D341Med (cell line): ENCODE measurements around the gene C1orf53.
"Not testable (repeated sequence)": the region's sequence is repeated elsewhere in the genome, so short reads cannot be mapped to it uniquely, and the experiment has no call there.

Experiments
- DNase-seq: peaks from one replicate; pipeline ENCODE4 v3.0.0; 2012; ENCODE audit warnings: low spot score

The C1orf53 gene

DNA sequence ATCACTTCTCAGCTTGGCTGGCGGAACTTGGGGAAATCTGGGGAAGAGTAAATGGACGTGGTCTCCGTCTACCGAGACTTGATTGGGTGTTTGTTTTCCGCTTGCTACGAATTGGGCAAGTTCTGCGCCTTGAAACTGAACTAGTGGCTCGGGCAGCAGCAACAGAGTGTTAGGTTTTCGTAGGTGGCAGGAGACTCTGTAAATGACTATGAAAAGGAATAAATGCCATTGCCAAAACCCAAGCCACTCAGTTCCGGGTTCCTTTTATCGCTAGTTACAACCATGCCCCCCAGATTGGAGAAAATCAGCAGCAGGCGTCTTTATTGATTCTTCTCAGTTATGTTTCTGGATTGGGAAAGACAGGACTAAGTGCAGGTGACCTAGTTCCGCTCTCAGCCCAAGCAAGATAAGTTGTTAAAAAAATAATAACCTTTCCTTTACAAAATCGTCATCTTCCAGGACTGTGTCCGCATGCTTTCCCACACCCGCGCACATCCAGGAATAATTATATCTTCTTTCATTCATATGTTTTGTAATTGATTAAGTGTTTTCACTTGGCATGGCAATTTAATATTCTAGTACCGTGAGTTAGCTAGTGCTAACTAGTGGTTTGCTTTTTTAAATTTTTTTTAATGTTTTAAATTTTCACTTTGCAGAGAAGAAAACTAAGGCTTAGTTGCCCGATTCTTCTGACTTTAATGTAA lies 18.1 kb downstream of the C1orf53 start:
- DNase-seq: no peak

DNA sequence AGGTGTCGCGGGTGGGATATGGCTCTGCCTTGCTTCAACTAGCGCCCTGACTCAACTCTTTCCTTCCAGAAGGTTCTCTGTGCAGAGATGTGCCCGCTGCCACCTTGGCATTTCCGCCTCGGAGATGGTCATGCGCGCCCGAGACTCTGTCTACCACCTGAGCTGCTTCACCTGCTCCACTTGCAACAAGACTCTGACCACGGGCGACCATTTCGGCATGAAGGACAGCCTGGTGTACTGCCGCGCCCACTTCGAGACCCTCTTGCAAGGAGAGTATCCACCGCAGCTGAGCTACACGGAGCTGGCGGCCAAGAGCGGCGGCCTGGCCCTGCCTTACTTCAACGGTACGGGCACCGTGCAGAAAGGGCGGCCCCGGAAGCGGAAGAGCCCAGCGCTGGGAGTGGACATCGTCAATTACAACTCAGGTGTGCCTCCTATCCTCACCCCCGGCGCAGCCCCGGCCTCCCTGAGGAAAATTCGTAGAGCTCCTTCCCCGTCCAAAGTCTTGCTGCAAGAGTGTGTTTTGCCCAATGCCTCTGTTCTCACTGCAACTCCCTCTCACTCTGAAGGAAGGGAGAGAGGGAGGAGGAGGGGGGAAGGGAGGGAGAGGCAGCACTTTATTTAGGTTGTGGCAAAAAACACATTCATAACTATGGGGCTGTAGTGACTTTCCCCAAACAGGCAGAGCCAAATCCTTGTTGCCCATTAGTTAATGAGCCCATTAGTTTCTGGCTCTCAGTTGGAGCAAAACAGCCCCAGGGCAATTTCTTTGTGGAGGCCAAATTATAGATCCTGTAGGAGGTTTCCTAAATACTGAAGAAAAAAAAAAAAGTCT lies 19.0 kb downstream of the C1orf53 start:
- no peak for DNase-seq

DNA sequence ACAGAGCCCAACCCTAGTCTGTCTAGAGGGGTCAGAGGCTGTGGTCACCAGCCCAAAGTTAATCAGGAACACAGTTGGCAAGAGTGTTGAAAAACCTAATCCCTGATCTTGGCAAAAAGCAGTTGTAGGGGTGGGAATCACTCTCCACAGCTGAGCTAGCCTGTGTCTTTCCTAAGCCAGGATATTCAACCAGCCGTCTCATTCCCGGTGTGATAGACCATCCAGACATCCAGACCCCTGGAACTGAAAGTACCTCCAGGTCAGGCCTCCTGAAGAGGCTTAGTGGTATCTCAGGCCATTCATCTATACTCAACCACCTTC lies 19.6 kb downstream of the C1orf53 start:
- DNase-seq: no peak

DNA sequence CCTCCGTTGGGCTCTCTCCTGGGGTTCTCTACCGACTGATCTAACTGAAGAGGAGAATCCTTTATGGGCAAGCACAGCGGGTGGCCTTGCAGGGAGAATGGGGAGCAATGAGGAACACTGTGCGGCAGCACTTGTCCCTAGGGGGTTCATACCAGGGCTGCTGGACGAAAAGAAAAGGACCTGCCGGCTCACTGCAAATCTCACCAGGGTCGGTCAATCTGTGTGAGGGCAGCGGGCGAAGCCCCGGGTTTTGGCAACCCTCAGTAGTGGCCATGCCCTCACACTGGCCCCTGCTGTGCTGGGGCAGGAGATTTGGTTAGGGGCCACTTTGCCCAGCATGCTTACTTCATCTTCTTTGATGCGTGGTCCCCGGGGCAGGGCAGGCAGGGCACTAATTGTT lies 20.6 kb downstream of the C1orf53 start:
- no peak for DNase-seq

DNA sequence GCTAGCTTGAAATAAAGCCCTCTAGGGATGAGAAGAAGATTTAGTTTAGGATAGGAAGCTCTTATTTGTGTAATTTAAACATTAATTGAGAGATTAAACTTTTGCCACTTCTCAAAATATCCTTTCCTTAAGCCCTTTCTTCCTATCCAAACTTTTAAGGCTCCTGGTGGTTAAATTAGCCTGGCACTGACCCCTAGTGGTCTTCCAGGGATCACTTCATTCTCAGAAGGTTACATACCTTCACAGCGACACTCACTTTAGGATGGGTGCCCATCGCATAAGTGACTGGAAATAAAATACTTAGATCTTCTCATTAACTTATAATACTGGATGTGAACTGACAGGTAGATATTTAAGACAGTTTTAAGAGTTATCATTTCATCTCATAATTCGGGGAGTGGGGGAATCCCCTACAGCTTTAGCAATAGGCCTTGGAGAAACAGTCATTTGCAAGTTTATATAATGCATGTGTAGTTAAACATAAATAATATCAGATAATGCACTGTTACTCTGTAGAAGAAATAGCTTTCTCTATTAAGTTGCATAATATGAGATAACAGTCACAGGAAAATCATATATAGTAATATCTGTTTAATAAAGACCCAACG lies 22.2 kb downstream of the C1orf53 start:
- DNase-seq: peak; percentile 69

DNA sequence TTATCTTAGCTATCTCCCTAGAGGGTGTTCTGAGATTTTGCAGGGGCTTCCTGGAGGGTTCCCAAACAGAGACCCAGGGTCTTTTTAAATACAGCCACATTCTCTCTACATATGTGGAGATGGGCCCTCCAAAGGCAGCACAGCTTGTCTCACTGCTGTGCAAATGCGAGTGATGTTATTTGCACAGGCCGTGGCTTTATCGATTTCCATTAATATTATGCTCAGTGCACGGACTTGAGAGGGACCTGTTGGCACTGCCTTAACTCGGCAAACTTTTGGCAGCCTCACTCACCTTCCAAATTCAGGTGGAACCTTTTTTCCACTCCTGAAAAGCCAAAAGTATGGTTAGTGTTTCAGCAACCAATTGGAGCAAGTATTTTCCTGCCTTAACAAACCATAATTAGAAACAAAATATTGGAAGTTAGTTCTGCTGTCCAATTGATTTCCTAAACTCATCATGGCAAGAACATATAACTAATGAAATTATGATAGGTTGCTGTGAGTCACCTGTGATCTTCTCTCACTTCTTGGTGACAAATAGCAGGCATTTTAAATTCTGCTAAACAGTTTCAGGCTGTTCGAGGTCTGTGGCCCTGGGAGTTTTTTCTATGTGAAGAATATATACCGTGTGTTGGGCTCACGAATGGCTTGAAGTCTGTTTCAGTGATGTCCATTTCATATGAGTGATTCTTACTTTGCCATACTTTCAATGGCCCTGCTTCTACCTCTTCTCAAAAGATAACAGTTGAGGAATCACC lies 25.7 kb downstream of the C1orf53 start:
- no peak for DNase-seq

DNA sequence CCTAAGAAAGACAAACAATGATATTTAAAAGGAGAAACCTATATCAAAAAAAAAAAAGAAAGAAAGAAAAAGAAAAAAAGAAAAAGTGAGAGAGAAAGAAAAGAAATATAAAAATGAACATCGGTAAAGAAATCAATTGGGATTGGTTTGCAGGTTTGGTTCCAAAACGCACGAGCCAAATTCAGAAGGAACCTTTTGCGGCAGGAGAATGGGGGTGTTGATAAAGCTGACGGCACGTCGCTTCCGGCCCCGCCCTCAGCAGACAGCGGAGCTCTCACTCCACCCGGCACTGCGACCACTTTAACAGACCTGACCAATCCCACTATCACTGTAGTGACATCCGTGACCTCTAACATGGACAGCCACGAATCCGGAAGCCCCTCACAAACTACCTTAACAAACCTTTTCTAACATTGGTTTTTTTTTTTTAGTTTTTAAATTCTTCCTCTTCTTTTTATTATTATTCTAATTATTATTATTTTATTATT lies 26.5 kb downstream of the C1orf53 start:
- DNase-seq: no peak

DNA sequence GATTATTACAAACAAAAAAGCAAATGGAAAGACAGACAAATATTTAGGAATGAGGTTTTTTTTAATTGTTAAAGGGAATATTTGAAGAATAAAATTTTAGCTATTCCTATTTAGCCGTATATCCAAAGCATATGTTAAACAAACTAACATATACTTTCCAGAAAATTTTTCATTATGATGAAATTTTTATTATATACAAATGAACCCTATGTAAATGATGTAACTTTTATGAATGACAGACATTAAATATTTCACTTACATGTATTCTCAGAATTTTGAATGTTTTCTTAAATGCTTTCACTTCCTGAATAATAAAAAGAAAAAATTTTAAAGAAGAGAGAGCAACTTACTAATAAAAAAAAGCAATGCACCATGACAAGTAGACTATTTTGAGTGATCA lies 30.6 kb downstream of the C1orf53 start:
- no peak for DNase-seq

DNA sequence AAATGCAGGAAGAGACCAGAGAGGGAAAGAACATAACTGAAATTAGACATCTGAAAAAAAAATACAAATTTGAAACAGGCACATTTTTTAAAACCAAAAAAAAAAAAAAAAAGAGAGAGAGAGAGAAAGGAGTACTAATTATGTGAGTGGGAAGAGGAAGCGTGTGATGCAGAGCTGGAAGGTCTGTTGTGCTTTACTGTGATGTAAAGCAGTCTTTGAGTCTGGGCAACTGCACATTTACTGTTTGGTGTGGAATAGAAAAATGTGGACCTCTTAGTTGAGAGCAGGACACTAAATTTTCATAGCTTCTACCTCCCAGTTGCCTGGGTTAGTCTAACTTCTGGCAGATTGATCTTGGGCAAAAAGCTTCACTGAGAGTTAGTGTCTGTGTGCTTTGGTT lies 31.2 kb downstream of the C1orf53 start:
- no peak for DNase-seq

DNA sequence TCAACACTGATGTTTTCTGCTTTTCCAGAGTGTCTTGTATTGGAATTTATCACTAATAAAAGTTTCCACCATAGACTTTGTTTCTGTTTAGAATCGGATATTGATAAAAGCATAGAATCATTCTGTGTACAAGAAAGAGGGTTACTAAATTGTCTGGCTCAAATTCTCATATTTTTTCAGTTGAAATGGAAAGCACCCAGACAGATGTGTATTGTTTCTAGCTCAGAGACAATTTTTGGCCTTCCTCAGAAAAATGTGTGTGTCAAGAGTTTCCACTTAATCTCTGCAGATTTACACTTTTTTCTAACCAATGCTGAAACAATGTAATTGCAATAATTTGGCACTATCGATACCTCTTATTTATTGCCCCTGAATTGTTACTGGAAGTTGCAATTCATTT lies 35.0 kb downstream of the C1orf53 start:
- DNase-seq: no peak

DNA sequence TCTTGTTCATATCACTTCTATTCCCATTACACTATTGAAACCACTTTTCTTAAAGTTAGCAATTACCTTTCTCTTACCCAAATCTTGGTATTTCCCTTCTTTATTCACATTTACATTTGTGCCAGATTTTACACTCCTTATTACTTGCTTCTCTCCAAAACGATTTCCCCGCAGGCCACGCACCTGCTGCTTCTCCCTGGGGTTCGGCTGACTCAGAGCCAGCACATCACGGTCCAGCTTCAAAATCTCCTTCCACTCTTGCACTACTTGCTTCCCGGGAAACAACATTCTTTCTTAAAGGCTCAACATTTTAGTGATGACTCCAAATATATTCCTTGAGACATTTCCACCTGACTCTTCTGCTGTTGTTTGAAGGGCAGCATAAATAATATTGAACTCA lies 35.5 kb downstream of the C1orf53 start:
- no peak for DNase-seq

DNA sequence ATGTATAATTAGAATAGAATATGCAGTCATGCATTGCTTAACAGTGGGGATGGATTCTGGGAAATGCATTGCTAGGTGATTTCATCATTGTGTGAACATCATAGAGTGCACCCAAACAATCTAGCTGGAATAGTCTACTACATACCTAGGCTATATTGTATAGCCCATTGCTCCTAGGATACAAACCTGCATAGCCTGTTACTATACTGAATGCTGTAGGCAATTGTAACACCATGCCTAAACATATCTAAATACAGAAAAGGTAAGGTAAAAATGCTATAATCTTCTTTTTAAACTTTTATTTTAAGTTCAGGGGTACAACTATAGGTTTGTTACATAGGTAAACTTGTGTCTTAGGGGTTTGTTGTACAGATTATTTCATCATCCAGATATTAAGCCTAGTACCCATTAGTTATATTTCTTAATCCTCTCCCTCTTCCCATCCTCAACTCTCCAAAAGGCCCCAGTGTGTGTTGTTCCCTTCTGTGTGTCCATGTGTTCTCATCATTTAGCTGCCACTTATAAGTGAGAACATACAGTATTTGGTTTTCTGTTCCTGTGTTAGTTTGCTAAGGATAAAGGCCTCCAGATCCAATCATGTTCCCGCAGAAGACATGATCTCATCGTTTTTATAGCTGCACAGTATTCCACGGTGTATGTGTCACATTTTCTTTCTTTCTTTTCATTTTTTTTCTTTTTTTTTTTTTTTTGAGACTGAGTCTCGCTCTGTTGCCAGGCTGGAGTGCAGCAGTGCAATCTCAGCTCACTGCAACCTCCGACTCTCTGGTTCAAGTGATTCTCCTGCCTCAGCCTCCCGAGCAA lies 36.9 kb downstream of the C1orf53 start:
- not testable (repeated sequence) for DNase-seq

DNA sequence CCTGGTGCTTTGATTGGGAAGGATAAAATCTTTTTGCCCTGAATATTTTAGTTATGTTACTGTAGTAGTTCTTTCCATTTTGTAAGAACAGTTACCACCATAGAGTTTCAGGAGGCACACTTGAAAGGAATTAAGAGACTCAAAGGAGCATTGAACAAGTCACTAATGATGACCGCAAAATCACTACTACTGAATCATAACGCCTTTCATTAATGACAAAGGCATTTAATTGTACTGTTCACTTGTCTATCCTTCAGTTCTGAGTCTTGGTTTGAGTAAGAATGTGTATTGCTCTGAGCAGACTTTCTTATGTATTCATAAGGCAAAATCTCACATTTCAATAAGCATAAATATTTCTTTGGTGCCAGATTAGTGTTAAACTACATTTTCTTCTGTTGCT lies 39.6 kb downstream of the C1orf53 start:
- DNase-seq: no peak

DNA sequence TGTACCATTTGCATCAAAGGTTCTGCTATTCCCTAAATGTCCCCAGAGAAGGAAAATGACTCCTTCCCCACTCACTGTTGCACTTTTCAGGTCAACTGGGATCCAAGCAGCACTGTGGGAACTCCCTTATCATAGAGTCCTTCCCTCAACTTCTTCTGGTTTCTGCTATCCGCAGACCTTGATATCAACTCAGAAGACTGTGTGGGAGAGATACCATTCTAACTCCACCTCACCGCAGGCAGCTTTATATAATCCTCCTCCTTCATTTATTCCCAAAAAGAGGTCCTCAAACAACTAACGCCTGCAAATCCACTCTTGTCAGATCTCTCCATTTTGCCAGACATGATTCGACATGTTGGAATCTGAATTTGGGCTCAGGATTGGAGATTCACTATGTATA lies 42.1 kb downstream of the C1orf53 start:
- DNase-seq: no peak

DNA sequence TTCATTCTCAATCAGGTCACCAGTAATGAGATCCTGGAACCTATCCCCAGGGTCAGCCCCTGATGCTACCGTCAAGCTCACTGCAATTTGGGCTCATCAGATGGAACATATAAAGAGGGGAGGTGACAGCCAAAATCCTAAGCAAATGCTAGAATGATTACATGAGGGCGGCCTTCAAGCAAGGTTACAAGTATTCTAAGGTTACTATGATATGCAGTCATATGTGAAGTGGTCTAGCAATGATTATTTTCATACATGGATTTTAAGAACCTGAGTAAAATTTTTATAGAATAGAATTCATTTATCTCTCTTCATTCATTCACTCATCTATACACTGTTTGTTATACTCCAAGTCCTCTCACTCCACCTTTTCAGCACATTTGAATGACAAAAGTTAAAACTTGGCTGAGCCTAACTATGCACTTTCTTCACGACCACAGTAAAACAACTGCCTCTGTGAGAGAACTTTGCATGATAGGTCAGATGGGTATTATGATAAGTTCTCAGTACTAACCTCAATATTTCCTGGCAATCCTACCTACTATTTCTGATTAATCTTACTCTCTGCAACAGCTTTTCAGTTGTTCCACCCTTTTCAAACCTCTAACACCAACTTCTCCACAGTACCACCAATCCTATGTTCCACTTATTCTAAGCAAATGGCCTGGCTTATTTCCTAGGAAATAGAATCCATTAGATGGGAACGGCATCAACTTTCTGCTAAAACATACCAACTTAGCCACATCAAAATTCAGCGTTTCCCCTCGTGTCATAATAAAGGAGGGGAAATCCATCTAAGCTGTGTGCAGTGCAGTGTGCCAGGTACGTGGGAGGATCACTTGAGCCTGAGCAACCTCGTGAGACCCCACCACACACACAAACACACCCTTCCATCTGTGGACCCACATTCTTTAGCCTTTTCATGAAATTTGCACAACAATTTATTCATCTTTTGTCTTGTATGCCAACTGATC lies 46.8 kb downstream of the C1orf53 start:
- DNase-seq: no peak

DNA sequence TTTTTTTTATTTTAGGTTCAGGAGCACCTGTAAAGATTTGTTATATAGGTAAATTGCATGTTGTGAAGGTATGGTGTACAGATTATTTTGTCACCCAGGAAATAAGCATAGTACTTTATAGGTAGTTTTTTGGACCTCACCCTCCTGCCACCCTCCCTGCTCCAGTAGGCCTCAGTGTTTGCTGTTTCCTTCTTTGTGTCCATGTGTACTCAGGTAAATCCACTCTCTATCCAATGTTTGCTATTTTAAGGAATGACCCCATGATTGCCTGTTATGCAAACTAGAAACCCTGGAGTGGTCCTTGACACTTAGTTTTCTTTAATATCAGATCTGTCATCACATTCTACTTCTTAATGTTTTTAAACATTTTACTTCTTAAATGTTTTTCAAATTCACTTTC lies 48.7 kb downstream of the C1orf53 start:
- no peak for DNase-seq

DNA sequence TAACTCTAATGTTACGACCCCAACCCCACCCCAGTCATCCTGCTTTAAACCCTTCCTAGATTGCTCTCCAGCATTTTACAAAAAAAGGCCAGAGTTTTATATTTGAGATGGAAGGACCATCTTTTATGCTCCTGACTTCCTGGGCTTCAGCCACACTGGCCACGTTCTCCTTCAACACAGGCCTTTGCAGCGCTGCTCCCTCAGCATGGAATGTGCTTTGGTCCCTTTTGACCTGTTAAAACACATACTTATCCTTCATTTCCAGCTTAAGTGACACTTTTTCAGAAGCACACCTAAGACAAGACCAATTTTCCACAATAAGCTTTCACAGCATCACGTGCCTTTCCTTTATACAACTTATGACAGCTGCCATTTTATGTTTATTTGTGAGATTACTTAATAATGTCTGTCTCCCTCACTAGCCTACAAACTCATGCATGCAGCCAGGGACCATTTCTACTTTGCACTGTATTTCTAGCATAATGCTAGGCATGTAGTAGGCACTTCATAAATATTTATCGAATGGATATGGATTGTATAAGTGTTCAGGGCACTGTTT lies 49.3 kb downstream of the C1orf53 start:
- DNase-seq: no peak

DNA sequence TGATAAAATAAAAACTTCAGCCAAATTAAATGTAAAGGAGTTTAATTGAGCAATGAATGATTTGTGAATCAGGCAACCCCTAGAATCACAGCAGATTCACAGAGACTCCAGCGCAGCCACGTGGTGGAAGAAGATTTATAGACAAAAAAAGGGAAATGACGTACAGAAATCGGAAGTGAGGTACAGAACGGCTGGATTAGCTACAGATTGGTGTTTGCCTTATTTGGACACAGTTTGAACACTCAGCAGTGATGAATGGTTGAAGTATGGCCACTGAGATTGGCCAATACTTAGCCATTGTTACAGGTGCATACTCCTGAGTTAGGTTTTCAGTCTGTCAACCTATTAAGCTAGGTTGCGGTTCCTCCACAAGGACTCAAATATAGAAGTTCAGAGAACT lies 51.0 kb downstream of the C1orf53 start:
- DNase-seq: not testable (repeated sequence)

DNA sequence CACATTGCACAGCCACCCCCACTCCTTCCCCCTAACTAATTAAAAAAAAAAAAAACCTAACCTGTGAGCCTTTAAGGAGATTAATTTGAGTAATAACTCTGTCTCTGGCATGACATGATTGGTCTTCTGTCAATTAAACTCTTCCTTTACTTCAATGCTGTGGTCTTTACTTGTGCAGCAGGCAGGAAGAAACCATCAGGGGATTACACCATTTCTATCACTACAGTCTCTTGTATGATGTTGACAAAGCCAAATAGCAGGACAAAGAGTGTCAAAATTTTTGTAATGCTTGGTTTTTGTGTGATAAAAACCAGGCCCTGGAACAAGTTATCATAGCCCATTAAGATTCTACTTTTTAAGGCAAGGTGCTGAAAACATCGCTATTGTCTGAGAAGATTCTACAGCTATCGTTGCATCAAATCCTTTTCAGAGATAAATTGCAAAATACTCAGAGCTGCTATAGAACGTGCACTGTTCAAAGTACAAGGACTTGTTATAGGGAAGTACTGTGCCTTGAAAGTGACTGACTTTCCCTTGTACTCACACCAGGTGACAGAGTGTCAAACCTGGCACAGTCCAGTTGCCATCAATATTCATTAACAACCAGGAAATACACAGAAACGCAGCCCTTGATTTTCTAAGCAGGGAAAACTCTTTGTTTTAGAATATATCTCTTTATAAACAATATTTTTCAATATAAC lies 52.4 kb downstream of the C1orf53 start:
- DNase-seq: no peak
